ENCODE data around the gene FHOD3. TPM values are rescaled to one million over a fixed set of nuclear protein-coding genes. Genes with fewer than 3 reads are reported as not detected.

The FHOD3 gene
- total and polyA plus RNA-seq, 2 of the 8 experiments (the other 6 are each of a cell fraction or from before 2014, with no cell fraction given) = 9.7 to 10.5 TPM

DNA sequence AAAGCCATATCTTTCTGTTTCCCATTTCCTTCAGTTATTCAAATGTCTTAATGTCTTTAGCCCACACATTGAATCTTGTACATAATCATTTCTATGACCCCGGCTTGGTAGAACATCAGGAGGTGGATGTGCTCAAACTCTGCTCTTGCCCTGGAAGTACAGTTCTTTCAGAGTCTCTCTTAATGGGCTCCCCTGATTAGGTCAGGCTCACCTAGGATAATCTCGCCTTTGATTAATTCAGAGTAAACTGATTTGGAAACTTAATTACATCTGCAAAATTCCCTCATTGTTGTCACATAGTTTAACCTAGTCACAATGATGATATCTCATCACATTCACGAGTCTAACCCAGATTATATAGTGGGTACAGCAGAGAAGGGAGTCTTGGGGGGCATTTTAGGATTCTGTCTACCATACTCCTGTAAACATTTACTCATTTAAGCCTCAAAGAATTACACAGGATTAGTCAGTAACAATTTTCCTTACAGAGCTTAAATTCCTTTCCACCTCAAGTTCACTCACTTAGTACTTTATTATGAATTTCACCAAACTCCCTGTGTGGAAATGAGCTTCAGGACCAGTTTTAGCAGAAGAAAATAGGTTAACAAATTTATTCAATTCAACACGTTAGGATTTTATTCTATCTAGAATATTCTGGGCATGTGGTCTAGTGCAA, 135.5 kb downstream of the FHOD3 start (continued):
- TF ChIP-seq TBP (IDR thresholded peaks at IDR 0.05; ENCODE audit: low read depth, low read length) (no peak), KDM5A (IDR thresholded peaks at IDR 0.05; ENCODE audit: low read length) (no peak), JUND (IDR thresholded peaks at IDR 0.05; ENCODE audit: low read length) (no peak), SP1 (IDR thresholded peaks at IDR 0.05; ENCODE audit: low read depth, low read length) (no peak), SRF (IDR thresholded peaks at IDR 0.05; ENCODE audit: low read depth, low read length) (no peak), MAX (IDR thresholded peaks at IDR 0.05) (no peak), TAF7 (optimal IDR thresholded peaks at IDR 0.05; ENCODE audit: borderline replicate concordance, low read depth, low read length) (no peak), NRF1 (IDR thresholded peaks at IDR 0.05; ENCODE audit: low read depth, low read length) (no peak)
